ENCODE results near the gene RPS21. TPM values are rescaled to one million over a fixed set of nuclear protein-coding genes. Genes with fewer than 3 reads are reported as not detected.

The RPS21 gene
- total RNA-seq, 2 donors from 2014 or later, result 1,025 to 2,724 TPM

GRCh38 chr20:62387933-62388635 is 1.2 kb downstream of the RPS21 start:
- Histone ChIP-seq H3K36me3 (peaks cover 17% of the 10 kb centered on the region), H3K27ac (peak overlapping the region in 1 of 2 donors; percentile 24), H3K9me3 (no peaks in the 10 kb centered on the region), H3K27me3 (replicated peaks; ENCODE audit: insufficient read depth) (no peaks in the 10 kb centered on the region), H3K4me1 (ENCODE audit: control insufficient read depth in 1 of 2, low read depth in 2 of 2) (peaks cover 7 to 28% of the 10 kb centered on the region in 2 donors), H3K4me3 (peak overlapping the region; percentile 82)
- DNase-seq (ENCODE audit: low spot score), result no peak
- ATAC-seq (ENCODE audit: insufficient number of reproducible peaks, low FRiP score, low read depth), result no peak
- no peak for TF ChIP-seq CTCF (IDR thresholded peaks at IDR 0.05)

GRCh38 chr20:62388839-62389600 is 2.1 kb downstream of the RPS21 start:
- H3K27me3 ChIP-seq (replicated peaks; ENCODE audit: insufficient read depth), result no peaks in the 10 kb centered on the region
- peaks cover 7 to 28% of the 10 kb centered on the region in 2 donors for H3K4me1 ChIP-seq (ENCODE audit: control insufficient read depth in 1 of 2, low read depth in 2 of 2)
- H3K36me3 ChIP-seq, result peaks cover 17% of the 10 kb centered on the region
- TF ChIP-seq CTCF (IDR thresholded peaks at IDR 0.05), result no peak
- H3K9me3 ChIP-seq, result no peaks in the 10 kb centered on the region
- no peak overlapping the region for H3K27ac ChIP-seq
- H3K4me3 ChIP-seq, result no peak overlapping the region
- DNase-seq (ENCODE audit: low spot score) (no peak), ATAC-seq (ENCODE audit: insufficient number of reproducible peaks, low FRiP score, low read depth) (no peak)

GRCh38 chr20:62389601-62390087 is 2.7 kb downstream of the RPS21 start:
- H3K27me3 ChIP-seq (replicated peaks; ENCODE audit: insufficient read depth), result no peaks in the 10 kb centered on the region
- no peak for TF ChIP-seq CTCF (IDR thresholded peaks at IDR 0.05)
- DNase-seq (ENCODE audit: low spot score) (no peak), ATAC-seq (ENCODE audit: insufficient number of reproducible peaks, low FRiP score, low read depth) (no peak)
- H3K27ac ChIP-seq, result no peak overlapping the region
- no peaks in the 10 kb centered on the region for H3K9me3 ChIP-seq
- no peak overlapping the region for H3K4me3 ChIP-seq
- peaks cover 7 to 28% of the 10 kb centered on the region in 2 donors for H3K4me1 ChIP-seq (ENCODE audit: control insufficient read depth in 1 of 2, low read depth in 2 of 2)
- peaks cover 17% of the 10 kb centered on the region for H3K36me3 ChIP-seq

GRCh38 chr20:62390317-62391164 is 3.6 kb downstream of the RPS21 start:
- peaks cover 7 to 21% of the 10 kb centered on the region in 2 donors for H3K4me1 ChIP-seq (ENCODE audit: control insufficient read depth in 1 of 2, low read depth in 2 of 2)
- H3K36me3 ChIP-seq, result peaks cover 17% of the 10 kb centered on the region
- no peak for DNase-seq (ENCODE audit: low spot score)
- H3K27me3 ChIP-seq (replicated peaks; ENCODE audit: insufficient read depth), result no peaks in the 10 kb centered on the region
- H3K4me3 ChIP-seq, result no peak overlapping the region
- ATAC-seq (ENCODE audit: insufficient number of reproducible peaks, low FRiP score, low read depth), result no peak
- no peak for TF ChIP-seq CTCF (IDR thresholded peaks at IDR 0.05)
- H3K9me3 ChIP-seq, result no peaks in the 10 kb centered on the region
- H3K27ac ChIP-seq, result no peak overlapping the region

All from thoracic aorta (tissue), 2 donors.